GM12878 (cell line): Measurements from ENCODE around the gene CTXN1. TPM values are rescaled to one million over a fixed set of nuclear protein-coding genes. Genes with fewer than 3 reads are reported as not detected.

ENCODE experiments used
- ATAC-seq: fragments of 200-7000 bp; cut with Tn5 transposase; 3 replicates; pipeline ENCODE4 v1.9.1; 2020; ENCODE audit warnings: mild to moderate bottlenecking, moderate library complexity
- BruUV-seq: library from RNA; stranded (reverse); fragments of 400-500 nt; replicated peaks from 2 replicates; lab custom pipeline; 2021; lab: Mats Ljungman, UMichigan
- CTCF ChIA-PET: fragments of 300-600 bp; sonication (Branson Sonifier 250); formaldehyde crosslinking; extraction: SDS; loops from one replicate; lab custom pipeline; 2021; ENCODE audit warnings: inconsistent platforms; lab: Yijun Ruan, JAX
- POLR2A ChIA-PET: fragments of 350-600 bp; formaldehyde crosslinking; extraction: SDS; loops from one replicate; lab custom pipeline; 2021; ENCODE audit warnings: inconsistent platforms; lab: Charles Lee
- RAD21 ChIA-PET: fragments of 300-600 bp; sonication (Branson Sonifier 250); formaldehyde crosslinking; loops from one replicate; lab custom pipeline; 2023; ENCODE audit warnings: antibody characterized with exemption; ENCODE audit not compliant: unreplicated experiment; lab: Charles Lee
- SMC1A ChIA-PET: fragments of 300-600 bp; sonication (Branson Sonifier 250); formaldehyde crosslinking; loops from one replicate; lab custom pipeline; 2023; ENCODE audit not compliant: unreplicated experiment, uncharacterized antibody; lab: Charles Lee
- DNase-seq: peaks from one replicate; pipeline ENCODE4 v3.0.0-alpha.2; 2011; ENCODE audit warnings: low read depth, low spot score
- FAIRE-seq: peaks from 3 replicates; lab custom pipeline; 2011; peaks lifted over from hg19 to GRCh38; lab: Jason Lieb, UNC
- H2AFZ ChIP-seq: 2 replicates; pipeline ENCODE4 v1.6.0; 2011; ENCODE audit warnings: low read depth, low read length, control low read depth; ENCODE audit not compliant: control insufficient read depth
- H3K27ac ChIP-seq: 2 replicates; pipeline ENCODE4 v1.5.1; 2011; ENCODE audit warnings: control low read depth; ENCODE audit not compliant: control insufficient read depth, insufficient read depth
- H3K27me3 ChIP-seq, 2 experiments: replicated peaks in 1 of 2; 2 replicates each; pipeline versions ENCODE4 v1.6.0 to v1.6.1; 2011; ENCODE audit warnings: low read length in 1 of 2; ENCODE audit not compliant: control insufficient read depth in 2 of 2, insufficient read depth in 2 of 2
- H3K36me3 ChIP-seq, 2 experiments: 2 replicates each; pipeline ENCODE4 v1.5.1; 2011; ENCODE audit warnings: low read length in 1 of 2; ENCODE audit not compliant: control insufficient read depth in 2 of 2, insufficient read depth in 2 of 2
- H3K4me1 ChIP-seq: 2 replicates; pipeline ENCODE4 v1.6.1; 2011; ENCODE audit warnings: mild to moderate bottlenecking, low read length, moderate library complexity, mixed read lengths; ENCODE audit not compliant: control insufficient read depth, insufficient read depth
- H3K4me2 ChIP-seq: 2 replicates; pipeline ENCODE4 v1.6.0; 2011; ENCODE audit warnings: control low read depth; ENCODE audit not compliant: control insufficient read depth, insufficient read depth
- H3K4me3 ChIP-seq: fragments of 200-600 bp; sonication (generic); 2 replicates; pipeline ENCODE4 v1.5.1; 2016
- H3K79me2 ChIP-seq: 2 replicates; pipeline ENCODE4 v1.6.0; 2011; ENCODE audit warnings: low read length; ENCODE audit not compliant: control insufficient read depth, insufficient read depth
- H3K9ac ChIP-seq: 2 replicates; pipeline ENCODE4 v1.8.0; 2011; ENCODE audit warnings: low read length, control low read depth, mixed read lengths; ENCODE audit not compliant: control insufficient read depth, insufficient read depth
- H3K9me3 ChIP-seq: replicated peaks from 3 replicates; pipeline ENCODE4 v1.5.1; 2011; ENCODE audit warnings: mild to moderate bottlenecking, low read length; ENCODE audit not compliant: control insufficient read depth, insufficient read depth
- H4K20me1 ChIP-seq: 2 replicates; pipeline ENCODE4 v1.6.0; 2011; ENCODE audit not compliant: control insufficient read depth, insufficient read depth
- BHLHE40 ChIP-seq, 2 experiments: fragments of 450-650 bp in 1 of 2; IDR thresholded peaks; 2 replicates each; pipeline ENCODE4 v1.6.1; 2011 to 2017; ENCODE audit warnings: low read depth in 2 of 2, borderline replicate concordance in 1 of 2, improper control_type of control experiment in 1 of 2, low read length in 1 of 2, mild to moderate bottlenecking in 1 of 2
- CBFB ChIP-seq: IDR thresholded peaks from 2 replicates; pipeline ENCODE4 v1.6.1; 2016; ENCODE audit warnings: antibody characterized with exemption, low read depth
- CBX5 ChIP-seq: sonication (generic); IDR thresholded peaks from 2 replicates; pipeline ENCODE4 v1.6.1; 2016; ENCODE audit warnings: low read depth, moderate library complexity, mild to moderate bottlenecking, inconsistent platforms
- E2F8 ChIP-seq: fragments of 450-650 bp; IDR thresholded peaks from 2 replicates; pipeline ENCODE4 v1.6.1; 2018; ENCODE audit warnings: mild to moderate bottlenecking, low read depth, moderate library complexity; ENCODE audit not compliant: partially characterized antibody
- EED ChIP-seq: sonication (generic); IDR thresholded peaks from 2 replicates; pipeline ENCODE4 v1.6.1; 2016; ENCODE audit warnings: antibody characterized with exemption, low read depth
- ESRRA ChIP-seq: IDR thresholded peaks from 2 replicates; pipeline ENCODE4 v1.6.1; 2012; ENCODE audit warnings: mild to moderate bottlenecking, low read length, improper control_type of control experiment
- MYB ChIP-seq: fragments of 150-350 bp; IDR thresholded peaks from 2 replicates; pipeline ENCODE4 v1.6.1; 2014; ENCODE audit warnings: mild to moderate bottlenecking, low read depth, low read length, borderline replicate concordance
- POLR2A ChIP-seq: IDR thresholded peaks from 2 replicates; pipeline ENCODE4 v1.6.1; 2011; ENCODE audit warnings: low read depth, mild to moderate bottlenecking, low read length
- RAD21 ChIP-seq: IDR thresholded peaks from 2 replicates; pipeline ENCODE4 v1.6.1; 2011; ENCODE audit warnings: mild to moderate bottlenecking, low read depth, low read length, moderate library complexity; ENCODE audit not compliant: insufficient read depth
- RBBP5 ChIP-seq: fragments of 200-600 bp; sonication (generic); conservative IDR thresholded peaks from 2 replicates; pipeline ENCODE4 v1.6.1; 2016
- SMAD1 ChIP-seq: fragments of 450-650 bp; IDR thresholded peaks from 2 replicates; pipeline ENCODE4 v1.6.1; 2018; ENCODE audit warnings: mild to moderate bottlenecking, low read depth; ENCODE audit not compliant: partially characterized antibody
- SREBF1 ChIP-seq: IDR thresholded peaks from 2 replicates; pipeline ENCODE4 v1.6.1; 2012; ENCODE audit warnings: mild to moderate bottlenecking, low read length
- TCF3 ChIP-seq: IDR thresholded peaks from 2 replicates; pipeline ENCODE4 v1.6.1; 2012; ENCODE audit warnings: low read depth, mild to moderate bottlenecking, low read length, borderline replicate concordance; ENCODE audit not compliant: insufficient read depth
- WGBS: methylation state at CpG from one replicate; pipeline ENCODE4 v1.1.6; 2016; ENCODE audit warnings: low lambda C conversion rate; ENCODE audit not compliant: insufficient replicate concordance, insufficient coverage; ENCODE audit errors: missing lambda C conversion rate; 5-methylcytosine and 5-hydroxymethylcytosine counted together
- in situ Hi-C: fragments of 300-500 bp; cut with MboI; formaldehyde crosslinking; loops from 9 replicates; pipeline ENCODE4 v1.14.3; 2018; ENCODE audit warnings: mixed read lengths
- intact Hi-C: fragments of 100-400 bp; cut with micrococcal nuclease; formaldehyde crosslinking; loops from one replicate; pipeline ENCODE4 v1.14.2; 2022; ENCODE audit not compliant: unreplicated experiment
- polyA plus RNA-seq, 11 experiments: library from polyadenylated mRNA; depleted of rRNA in 4 of 11; unstranded in 6 of 11; stranded (reverse) in 5 of 11; fragments of >200 nt; fragmentation: Nextera tagmentation in 4 of 11; fragmentation: Illumina TruSeq in 1 of 11; extraction: Ambion mirVana in 4 of 11; extraction: Trizol in 1 of 11; gene quantifications; 1 replicate in 1 of 11; 2 replicates in 10 of 11; pipeline versions ENCODE4 v1.2.1 to v1.2.3, GENCODE V29; 2011 to 2016; ENCODE audit warnings: inconsistent platforms in 2 of 11, missing spikeins in 2 of 11, low read depth in 1 of 11
- total RNA-seq, 4 experiments: library from RNA; depleted of rRNA in 3 of 4; stranded (reverse); fragments of >200 nt in 3 of 4; fragmentation: Illumina TruSeq in 1 of 4; extraction: Trizol in 1 of 4; gene quantifications; 2 replicates each; pipeline versions ENCODE4 v1.2.1 to v1.2.3, GENCODE V29; 2013 to 2021
- TF ChIP-seq, protein P1 (sequence below): fragments of 450-650 bp; IDR thresholded peaks from 2 replicates; pipeline ENCODE4 v1.6.1; 2017; ENCODE audit warnings: low read depth, mild to moderate bottlenecking, moderate library complexity
- TF ChIP-seq, protein P2 (sequence below): IDR thresholded peaks from 2 replicates; pipeline ENCODE4 v1.6.1; 2011; ENCODE audit warnings: low read depth, mild to moderate bottlenecking, low read length, moderate library complexity, borderline replicate concordance; ENCODE audit errors: extremely low read depth

Gene CTXN1
- total and polyA plus RNA-seq, 10 of the 15 experiments (the other 5 are each of a cell fraction or from before 2014, with no cell fraction given) = 0.04 to 1.0 (median 0.38) TPM; not detected in 4

GRCh38 chr19:7973883-7974282 is 47.9 kb upstream of the CTXN1 start:
- ChIA-PET RAD21 (no interaction called here), SMC1A (no interaction called here), POLR2A (no interaction called here), CTCF (no interaction called here)
- no peak for ATAC-seq
- Histone ChIP-seq H3K36me3 (peaks cover 27 to 40% of the 10 kb centered on the region in 2 experiments; a peak in 3 of 4 replicates), H2AFZ (no peak overlapping the region), H4K20me1 (no peaks in the 10 kb centered on the region), H3K9me3 (no peaks in the 10 kb centered on the region), H3K27ac (no peak overlapping the region), H3K9ac (no peak overlapping the region), H3K4me2 (no peak overlapping the region), H3K4me1 (no peaks in the 10 kb centered on the region), H3K79me2 (no peaks in the 10 kb centered on the region), H3K27me3 (no peaks in the 10 kb centered on the region), H3K4me3 (no peak overlapping the region)
- 97% methylated on average over 12 of the region's 12 CpGs for WGBS
- no TSS peak for BruUV-seq
- no peak for DNase-seq
- TF ChIP-seq RAD21 (no peak), EED (no peak), CBX5 (no peak), TCF3 (no peak), ESRRA (no peak), E2F8 (no peak), SMAD1 (no peak), RBBP5 (no peak), POLR2A (no peak), SREBF1 (no peak), MYB (no peak), BHLHE40 (IDR thresholded peaks at IDR 0.05; ENCODE audit: borderline replicate concordance in 1 of 2, low read depth in 2 of 2, low read length in 1 of 2) (no peak), CBFB (no peak)
- TF ChIP-seq, protein P1, sequence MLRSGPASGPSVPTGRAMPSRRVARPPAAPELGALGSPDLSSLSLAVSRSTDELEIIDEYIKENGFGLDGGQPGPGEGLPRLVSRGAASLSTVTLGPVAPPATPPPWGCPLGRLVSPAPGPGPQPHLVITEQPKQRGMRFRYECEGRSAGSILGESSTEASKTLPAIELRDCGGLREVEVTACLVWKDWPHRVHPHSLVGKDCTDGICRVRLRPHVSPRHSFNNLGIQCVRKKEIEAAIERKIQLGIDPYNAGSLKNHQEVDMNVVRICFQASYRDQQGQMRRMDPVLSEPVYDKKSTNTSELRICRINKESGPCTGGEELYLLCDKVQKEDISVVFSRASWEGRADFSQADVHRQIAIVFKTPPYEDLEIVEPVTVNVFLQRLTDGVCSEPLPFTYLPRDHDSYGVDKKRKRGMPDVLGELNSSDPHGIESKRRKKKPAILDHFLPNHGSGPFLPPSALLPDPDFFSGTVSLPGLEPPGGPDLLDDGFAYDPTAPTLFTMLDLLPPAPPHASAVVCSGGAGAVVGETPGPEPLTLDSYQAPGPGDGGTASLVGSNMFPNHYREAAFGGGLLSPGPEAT = no peak
- TF ChIP-seq, protein P2, sequence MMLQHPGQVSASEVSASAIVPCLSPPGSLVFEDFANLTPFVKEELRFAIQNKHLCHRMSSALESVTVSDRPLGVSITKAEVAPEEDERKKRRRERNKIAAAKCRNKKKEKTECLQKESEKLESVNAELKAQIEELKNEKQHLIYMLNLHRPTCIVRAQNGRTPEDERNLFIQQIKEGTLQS = no peak
- intact Hi-C loops = no loop called here
- in situ Hi-C loops = no loop called here
- no peak for FAIRE-seq
